KMS-11 (cell line): ENCODE data around the gene IRF7.

Source experiments
- H2AFZ ChIP-seq: fragments of 200-600 bp; sonication (generic); 2 replicates; pipeline ENCODE4 v1.6.1; 2016; ENCODE audit warnings: antibody characterized with exemption, mixed run types, low read depth
- H3K27ac ChIP-seq: fragments of 200-600 bp; sonication (generic); 2 replicates; pipeline ENCODE4 v1.6.1; 2016; ENCODE audit warnings: mild to moderate bottlenecking, mixed run types
- H3K27me3 ChIP-seq: fragments of 200-600 bp; sonication (generic); 2 replicates; pipeline ENCODE4 v1.6.1; 2017; ENCODE audit warnings: mild to moderate bottlenecking, low read depth, mixed run types, moderate library complexity; ENCODE audit not compliant: insufficient read depth
- H3K36me3 ChIP-seq: fragments of 200-600 bp; sonication (generic); 2 replicates; pipeline ENCODE4 v1.6.1; 2017; ENCODE audit warnings: mild to moderate bottlenecking, mixed run types; ENCODE audit not compliant: insufficient read depth
- H3K4me1 ChIP-seq: fragments of 200-600 bp; sonication (generic); 2 replicates; pipeline ENCODE4 v1.6.1; 2016; ENCODE audit warnings: mild to moderate bottlenecking, low read depth, mixed run types; ENCODE audit not compliant: poor library complexity, severe bottlenecking
- H3K4me2 ChIP-seq: fragments of 200-600 bp; sonication (generic); 2 replicates; pipeline ENCODE4 v1.7.0; 2016; ENCODE audit warnings: mild to moderate bottlenecking, mixed run types
- H3K4me3 ChIP-seq: fragments of 200-600 bp; sonication (generic); IDR thresholded peaks from 2 replicates; pipeline ENCODE4 v1.6.1; 2017; ENCODE audit warnings: low read depth, low read length, mixed read lengths; ENCODE audit not compliant: insufficient read depth
- H3K79me2 ChIP-seq: fragments of 200-600 bp; sonication (generic); 2 replicates; pipeline ENCODE4 v1.6.1; 2016; ENCODE audit warnings: low read depth, mixed run types; ENCODE audit not compliant: insufficient read depth
- H3K9ac ChIP-seq: fragments of 200-600 bp; sonication (generic); 2 replicates; pipeline ENCODE4 v1.6.1; 2016; ENCODE audit warnings: mild to moderate bottlenecking, mixed run types
- H4K20me1 ChIP-seq: fragments of 200-600 bp; sonication (generic); 2 replicates; pipeline ENCODE4 v1.6.1; 2016; ENCODE audit warnings: mild to moderate bottlenecking, mixed run types; ENCODE audit not compliant: insufficient read depth
- CTCF ChIP-seq: fragments of 200-600 bp; sonication (generic); conservative IDR thresholded peaks from 2 replicates; pipeline ENCODE4 v1.6.1; 2017; ENCODE audit warnings: low read depth, mild to moderate bottlenecking, antibody characterized with exemption, low read length, moderate library complexity, mixed read lengths

IRF7 gene

GRCh38 chr11:613369-613968 is 2.3 kb downstream of the IRF7 start:
- H3K27ac ChIP-seq: no peak overlapping the region
- H3K4me1 ChIP-seq: peaks cover 16% of the 10 kb centered on the region
- no peak overlapping the region for H3K9ac ChIP-seq
- H3K27me3 ChIP-seq: no peaks in the 10 kb centered on the region
- no peak overlapping the region for H2AFZ ChIP-seq
- TF ChIP-seq CTCF: no peak
- H4K20me1 ChIP-seq: no peaks in the 10 kb centered on the region
- no peaks in the 10 kb centered on the region; the same call in 1 of the 2 replicates for H3K36me3 ChIP-seq
- H3K79me2 ChIP-seq: no peaks in the 10 kb centered on the region
- H3K4me2 ChIP-seq: no peak overlapping the region
- no peak overlapping the region for H3K4me3 ChIP-seq

DNA sequence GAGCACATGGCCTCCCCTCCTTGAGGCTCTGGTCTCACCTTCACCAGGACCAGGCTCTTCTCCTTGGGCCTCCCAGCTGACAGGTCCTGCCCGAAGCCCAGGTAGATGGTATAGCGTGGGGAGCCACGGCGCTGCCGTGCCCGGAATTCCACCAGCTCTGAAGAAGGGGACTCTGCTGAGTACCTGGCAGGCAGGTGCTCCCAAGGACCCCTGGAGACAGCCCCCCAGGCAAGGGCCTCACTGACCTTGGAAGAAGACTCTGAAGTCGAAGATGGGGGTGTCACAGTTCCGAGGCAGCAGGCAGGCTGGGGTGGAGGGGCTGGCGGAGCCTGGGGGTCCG is 2.8 kb downstream of the IRF7 start:
- H4K20me1 ChIP-seq: no peaks in the 10 kb centered on the region
- no peak overlapping the region for H3K4me2 ChIP-seq
- peaks cover 16% of the 10 kb centered on the region for H3K4me1 ChIP-seq

DNA sequence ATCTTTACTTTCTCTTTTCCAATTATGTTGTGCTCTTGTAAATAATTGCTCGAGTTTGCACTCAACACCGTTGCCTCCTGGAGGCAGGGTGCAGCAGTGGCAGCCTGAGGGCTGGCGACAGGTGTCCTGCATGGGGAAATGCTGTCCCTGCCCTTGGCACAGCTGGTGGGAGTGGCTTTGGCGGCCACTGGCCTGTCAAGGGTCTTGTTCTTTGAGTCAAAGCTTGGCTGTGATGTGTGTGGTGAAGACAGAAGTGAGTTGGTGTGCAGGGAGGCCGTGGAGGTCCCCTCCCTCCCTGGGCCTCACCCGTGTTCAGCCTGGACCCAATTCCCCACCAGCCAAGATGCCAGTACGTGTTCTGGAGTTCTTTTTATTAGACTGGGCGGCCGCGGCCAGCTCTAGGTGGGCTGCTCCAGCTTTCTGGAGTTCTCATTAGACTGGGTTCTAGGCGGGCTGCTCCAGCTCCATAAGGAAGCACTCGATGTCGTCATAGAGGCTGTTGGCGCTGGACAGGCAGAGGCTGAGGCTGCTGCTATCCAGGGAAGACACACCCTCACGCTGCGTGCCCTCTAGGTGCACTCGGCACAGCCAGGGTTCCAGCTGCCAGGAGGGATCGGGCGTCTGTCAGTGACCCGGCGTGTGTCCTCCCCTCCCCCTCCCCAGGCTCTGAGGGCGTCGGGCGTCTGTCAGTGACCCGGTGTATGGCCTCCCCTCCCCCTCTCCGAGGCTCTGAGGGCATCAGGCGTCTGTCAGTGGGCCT is 3.4 kb downstream of the IRF7 start:
- Histone ChIP-seq H3K9ac (no peak overlapping the region), H3K79me2 (no peaks in the 10 kb centered on the region), H3K4me1 (peaks cover 16% of the 10 kb centered on the region), H3K36me3 (no peaks in the 10 kb centered on the region; the same call in 1 of the 2 replicates), H4K20me1 (no peaks in the 10 kb centered on the region), H2AFZ (no peak overlapping the region), H3K4me2 (no peak overlapping the region), H3K4me3 (no peak overlapping the region), H3K27ac (no peak overlapping the region), H3K27me3 (no peaks in the 10 kb centered on the region)
- TF ChIP-seq CTCF: no peak; the same call in 1 of the 2 replicates

More for the DNA sequence above, 2.8 kb downstream of the IRF7 start:
- Histone ChIP-seq H3K4me3 (no peak overlapping the region), H3K27ac (no peak overlapping the region), H3K27me3 (no peaks in the 10 kb centered on the region), H3K9ac (no peak overlapping the region), H3K36me3 (no peaks in the 10 kb centered on the region; the same call in 1 of the 2 replicates), H2AFZ (no peak overlapping the region), H3K79me2 (no peaks in the 10 kb centered on the region)
- no peak for TF ChIP-seq CTCF

DNA sequence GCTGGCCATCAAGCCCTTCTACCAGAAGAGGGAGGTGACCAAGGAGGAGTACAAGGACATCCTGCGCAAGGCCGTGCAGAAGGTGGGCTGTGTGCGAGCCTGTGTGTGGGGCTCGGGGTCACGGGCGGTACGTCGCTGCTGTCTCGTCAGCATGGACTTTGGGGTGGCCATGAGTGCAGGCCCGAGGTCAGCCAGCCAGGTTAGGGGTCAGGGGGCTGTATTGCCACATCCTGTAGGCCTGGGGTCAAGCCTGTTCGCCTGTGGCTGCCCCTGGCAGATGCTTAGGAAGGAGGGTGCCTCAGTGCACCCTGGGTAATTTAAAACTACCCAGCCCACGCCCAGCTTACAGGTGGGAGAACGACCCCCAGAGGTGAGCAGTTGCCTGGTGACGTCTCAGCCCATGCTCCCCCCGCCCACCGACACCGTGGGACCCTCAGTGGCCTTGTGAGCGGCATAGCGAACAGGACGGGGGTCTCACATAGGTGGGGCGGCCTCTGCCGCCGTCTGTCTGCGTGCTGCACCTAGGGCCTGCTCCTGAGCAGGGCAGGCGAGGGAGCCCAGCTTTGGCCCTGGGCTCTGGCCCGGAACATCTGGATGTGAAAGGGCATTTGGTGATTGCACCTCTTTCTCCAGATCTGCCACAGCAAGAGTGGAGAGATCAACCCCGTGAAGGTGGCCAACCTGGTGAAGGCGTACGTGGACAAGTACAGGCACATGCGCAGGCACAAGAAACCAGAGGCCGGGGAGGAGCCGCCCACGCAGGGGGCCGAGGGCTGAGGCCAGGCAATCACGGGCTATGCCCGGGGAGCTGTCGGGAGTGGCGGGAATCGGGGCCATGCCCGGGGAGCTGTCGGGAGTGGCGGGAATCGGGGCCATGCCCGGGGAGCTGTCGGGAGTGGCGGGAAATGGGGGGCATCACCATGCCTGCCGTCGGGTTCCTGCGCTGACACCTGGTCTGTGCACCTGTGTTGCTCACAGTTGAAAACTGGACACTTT is 4.5 kb downstream of the IRF7 start:
- peaks cover 14% of the 10 kb centered on the region for H3K4me1 ChIP-seq
- no peaks in the 10 kb centered on the region for H3K27me3 ChIP-seq
- no peaks in the 10 kb centered on the region; the same call in 1 of the 2 replicates for H3K36me3 ChIP-seq
- H4K20me1 ChIP-seq: no peaks in the 10 kb centered on the region
- no peak overlapping the region for H3K27ac ChIP-seq
- no peak overlapping the region for H3K4me2 ChIP-seq
- no peak for TF ChIP-seq CTCF
- no peaks in the 10 kb centered on the region for H3K79me2 ChIP-seq
- no peak overlapping the region for H2AFZ ChIP-seq
- no peak overlapping the region for H3K9ac ChIP-seq
- no peak overlapping the region for H3K4me3 ChIP-seq
